GM18511 (cell line): ENCODE results near the gene MACROD2.

Source experiments
- ATAC-seq: cut with Tn5 transposase; IDR thresholded peaks from one replicate; pipeline ENCODE4 v1.9.1; 2021; ENCODE audit warnings: mild to moderate bottlenecking, moderate library complexity; ENCODE audit not compliant: unreplicated experiment

MACROD2 gene

DNA sequence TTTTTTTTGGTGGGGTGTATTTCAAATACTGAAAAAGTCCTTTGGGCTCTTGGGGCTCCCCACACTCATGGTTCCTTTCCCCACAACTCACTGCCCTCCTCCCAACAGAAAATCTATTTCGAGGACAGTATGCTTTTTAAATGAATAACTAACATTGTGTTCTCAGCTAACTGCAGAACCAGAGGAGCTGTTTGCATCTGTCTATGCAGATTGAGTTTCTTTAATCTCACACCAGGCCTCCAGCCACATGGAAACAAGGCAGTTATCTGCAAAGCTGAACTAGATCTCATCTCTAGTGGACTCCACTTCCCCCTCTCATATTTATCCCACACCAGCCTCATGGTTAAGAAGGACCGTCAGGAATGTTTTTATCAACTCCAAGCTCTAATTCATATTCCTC is 1622.8 kb downstream of the MACROD2 start:
- ATAC-seq = no peak

- no peak for ATAC-seq
Observed at GRCh38 chr20:15618912-15619311, 1623.6 kb downstream of the MACROD2 start.

GRCh38 chr20:15619341-15619740 is 1624.0 kb downstream of the MACROD2 start:
- no peak for ATAC-seq

GRCh38 chr20:15619816-15620215 is 1624.5 kb downstream of the MACROD2 start:
- ATAC-seq = no peak

DNA sequence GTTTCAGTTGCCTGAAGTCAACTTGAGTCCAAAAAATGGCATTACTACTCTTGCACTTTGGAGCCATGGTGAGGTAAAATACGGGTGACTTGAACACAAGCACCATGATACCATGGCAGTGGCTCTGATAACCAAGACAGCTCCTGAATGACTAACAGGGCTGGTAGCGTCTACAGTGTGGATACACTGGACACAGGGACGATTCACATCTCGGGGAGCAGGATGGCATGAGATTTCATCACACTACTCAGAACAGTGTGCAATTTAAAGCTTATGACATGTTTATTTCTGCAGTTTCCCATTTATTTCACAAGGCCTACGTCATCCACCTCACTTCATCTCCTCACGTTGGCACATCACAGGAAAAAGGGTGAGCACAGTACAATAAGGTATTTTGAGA is 1627.1 kb downstream of the MACROD2 start:
- no peak for ATAC-seq

DNA sequence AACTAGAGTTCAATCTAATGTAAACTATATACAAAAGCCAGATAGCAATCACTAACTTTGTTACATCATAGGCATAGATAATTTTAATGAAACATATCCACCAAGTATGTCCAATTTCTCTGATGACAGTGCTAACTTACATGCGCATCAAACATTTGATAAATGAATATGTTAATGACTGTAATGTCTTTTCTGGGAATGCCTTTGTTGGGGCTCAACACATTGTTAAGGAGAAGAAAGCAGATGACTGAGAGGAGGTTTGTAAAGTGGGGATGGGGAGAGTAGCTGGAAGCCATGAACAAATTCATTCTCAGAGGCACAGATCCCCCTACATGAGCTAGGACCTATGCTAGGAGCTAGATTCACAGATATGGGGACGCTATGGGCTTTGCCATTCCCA is 1627.9 kb downstream of the MACROD2 start:
- ATAC-seq = no peak

DNA sequence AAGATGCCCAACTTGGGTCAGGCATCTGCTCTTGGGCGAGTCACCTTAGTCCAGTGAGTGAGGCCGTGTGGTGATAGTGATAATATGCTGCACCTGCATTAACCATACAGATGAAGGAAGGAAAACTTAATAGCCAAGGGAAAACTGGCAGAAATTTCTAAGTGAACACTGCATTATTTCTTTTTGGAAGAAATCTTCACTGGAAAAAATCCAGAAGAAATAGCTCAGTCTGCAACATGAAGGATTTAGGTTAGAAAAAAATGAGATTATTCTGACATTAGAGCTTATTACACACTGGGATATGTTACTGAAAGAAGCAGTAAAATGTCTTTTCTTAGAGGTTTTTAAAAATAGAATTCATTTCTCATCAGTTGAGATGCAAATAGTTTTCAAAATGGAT is 1630.7 kb downstream of the MACROD2 start:
- no peak for ATAC-seq

DNA sequence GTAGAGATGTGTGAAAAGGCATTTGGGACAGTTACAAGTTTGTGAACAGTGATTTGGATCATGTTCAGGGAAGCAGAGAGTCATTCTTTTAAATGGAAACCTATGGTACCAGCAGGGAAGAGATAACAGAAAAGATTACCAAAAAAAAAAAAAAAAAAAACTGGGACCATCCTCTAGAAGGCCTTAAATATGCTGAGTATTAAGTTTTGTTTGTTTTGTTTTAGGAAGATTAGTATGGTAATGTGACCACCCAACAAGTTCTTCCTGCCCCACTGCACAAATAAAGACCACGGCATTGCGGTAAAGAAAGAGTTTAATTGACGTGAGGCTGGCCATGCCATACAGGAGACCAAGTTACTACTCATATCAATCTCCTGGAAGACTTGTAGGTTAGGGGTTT is 1631.8 kb downstream of the MACROD2 start:
- ATAC-seq = no peak

GRCh38 chr20:15627501-15627903 is 1632.2 kb downstream of the MACROD2 start:
- ATAC-seq = no peak

DNA sequence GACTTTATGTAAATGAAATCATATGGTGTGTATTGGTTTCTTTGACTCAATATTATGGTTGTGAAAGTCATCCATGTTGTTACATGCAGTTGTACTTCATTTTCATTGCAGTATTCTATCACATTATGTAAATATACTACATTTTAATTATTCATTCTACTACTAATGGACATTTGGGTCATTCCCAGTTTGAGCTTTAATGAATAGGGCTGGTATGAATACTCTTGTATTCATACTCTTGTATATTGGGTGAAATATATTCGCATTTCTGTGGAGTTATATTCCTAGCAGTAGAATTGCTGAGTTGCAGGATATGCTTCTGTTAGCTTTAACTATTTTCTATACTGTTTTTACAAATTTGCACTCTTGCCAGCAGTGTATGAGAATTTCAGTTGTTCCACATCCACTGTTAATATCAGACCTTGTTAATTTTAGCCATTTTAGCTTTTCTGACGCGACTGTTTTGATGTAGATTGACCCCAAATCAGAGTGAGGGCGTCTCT is 1633.6 kb downstream of the MACROD2 start:
- ATAC-seq = no peak

- ATAC-seq = no peak
Observed at GRCh38 chr20:15630360-15630759, 1635.0 kb downstream of the MACROD2 start.

DNA sequence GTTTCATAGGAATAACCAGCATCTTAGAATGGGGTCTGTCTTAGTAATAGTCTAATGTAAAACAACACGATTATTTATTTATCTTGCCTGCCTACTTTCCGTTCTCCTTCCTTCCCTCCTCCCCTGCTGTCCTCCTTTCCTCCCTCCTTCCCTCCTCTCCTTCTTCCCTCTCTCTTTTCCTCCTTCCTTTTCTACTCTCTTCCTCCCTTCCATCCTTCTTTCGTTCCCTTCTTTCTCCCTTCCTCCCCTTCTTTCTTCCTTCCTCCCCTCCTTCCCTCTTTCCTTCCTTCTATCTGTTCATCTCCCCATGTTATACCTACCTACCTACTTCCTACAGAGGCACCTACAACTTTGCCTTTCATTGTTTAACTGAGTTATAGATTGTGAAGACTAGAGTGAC is 1637.4 kb downstream of the MACROD2 start:
- ATAC-seq = no peak

GRCh38 chr20:15634102-15634501 is 1638.8 kb downstream of the MACROD2 start:
- no peak for ATAC-seq

DNA sequence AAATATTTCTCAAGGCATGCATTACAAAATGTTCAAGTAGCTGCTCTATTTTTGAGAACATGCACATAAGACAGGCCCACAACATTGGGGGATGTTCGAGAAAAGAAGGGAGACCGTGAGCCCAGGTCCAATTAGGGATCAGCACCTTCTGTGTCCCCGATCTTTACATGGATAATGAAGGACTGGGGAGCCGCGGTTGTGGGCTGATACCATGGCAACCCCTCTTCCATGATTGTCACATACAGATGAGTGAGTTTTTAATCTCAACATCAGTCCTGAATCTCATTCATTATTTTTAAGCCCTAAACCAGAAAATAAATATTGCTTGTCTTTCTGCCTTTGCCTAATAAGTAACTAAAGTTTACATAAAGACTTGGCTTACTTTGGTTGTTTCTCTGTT is 1642.2 kb downstream of the MACROD2 start:
- no peak for ATAC-seq

DNA sequence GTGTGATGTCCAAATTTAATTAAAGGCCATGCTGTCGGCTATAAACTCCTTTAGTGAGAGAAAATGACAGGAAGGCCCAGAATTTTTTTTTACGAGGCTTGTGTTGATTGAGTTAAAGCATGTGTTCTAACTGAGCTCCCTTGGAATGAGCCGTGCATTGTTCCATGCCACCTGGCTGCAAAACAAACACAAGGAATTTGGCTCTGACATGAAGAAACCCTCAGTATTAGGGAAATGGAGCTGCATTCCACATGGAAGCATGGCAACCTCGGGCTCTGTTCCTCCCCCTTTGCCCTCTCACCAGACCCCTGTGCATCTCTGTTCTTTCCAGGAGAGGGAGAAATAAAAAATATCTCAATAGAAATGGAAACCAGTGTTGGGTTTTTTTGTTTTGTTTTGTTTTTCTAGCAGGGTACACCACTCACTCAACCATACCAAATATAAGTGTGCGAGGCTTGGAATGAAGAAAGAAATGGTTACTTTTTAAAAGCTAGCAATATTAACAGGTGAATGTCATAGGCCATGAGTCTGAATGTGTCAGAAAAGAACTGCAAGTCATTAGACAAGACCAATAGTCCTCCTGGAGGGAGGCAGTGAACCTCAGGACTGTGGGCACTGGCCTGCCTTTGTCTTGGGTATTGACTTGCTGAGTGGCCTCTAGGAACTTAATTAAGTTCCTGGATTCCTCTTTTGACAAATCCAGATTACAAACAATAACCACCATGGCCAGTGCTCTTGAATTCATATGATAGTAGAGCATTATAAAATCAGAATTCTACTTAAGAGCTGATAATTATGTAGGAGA is 1642.8 kb downstream of the MACROD2 start:
- no peak for ATAC-seq

GRCh38 chr20:15638816-15639215 is 1643.5 kb downstream of the MACROD2 start:
- ATAC-seq = no peak

GRCh38 chr20:15639839-15640238 is 1644.5 kb downstream of the MACROD2 start:
- ATAC-seq = no peak

DNA sequence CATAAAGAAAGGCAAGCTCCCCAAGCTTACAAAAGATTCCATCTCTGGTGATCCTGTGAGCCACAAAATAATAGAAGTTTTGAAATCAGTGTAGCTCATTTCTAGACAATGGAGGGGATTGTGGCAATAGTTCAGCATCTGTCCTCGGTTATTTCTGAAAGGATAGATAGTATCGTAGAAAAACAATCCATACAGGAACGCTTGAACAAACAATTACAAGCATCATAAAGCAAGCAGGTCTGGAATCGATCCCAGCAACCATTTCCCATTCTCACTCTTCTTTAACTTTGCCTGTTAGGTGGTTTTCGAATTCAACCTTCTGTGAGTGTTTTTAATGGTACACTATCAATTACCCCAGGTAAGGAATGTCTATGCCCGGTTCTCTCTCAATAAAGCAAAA is 1646.8 kb downstream of the MACROD2 start:
- no peak for ATAC-seq

DNA sequence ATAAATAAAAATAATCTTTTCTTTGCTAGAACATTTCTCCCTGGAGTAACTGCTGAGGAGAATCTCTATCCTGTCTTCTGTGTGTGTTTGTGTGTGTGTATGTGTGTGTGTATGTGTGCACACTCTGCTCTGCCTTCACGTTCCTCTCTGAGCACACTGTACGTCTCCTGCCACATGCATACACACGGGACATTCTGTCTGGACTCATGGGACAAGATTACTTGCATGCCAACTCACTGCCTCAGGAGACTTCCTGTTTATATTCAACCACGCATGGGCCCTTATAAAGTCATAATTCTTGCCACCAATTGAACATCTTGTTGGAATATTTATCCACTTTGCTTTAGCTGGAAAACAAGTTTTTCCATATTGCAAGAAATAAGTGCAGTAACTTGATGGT is 1647.4 kb downstream of the MACROD2 start:
- no peak for ATAC-seq

GRCh38 chr20:15643713-15644112 is 1648.4 kb downstream of the MACROD2 start:
- ATAC-seq = no peak

- no peak for ATAC-seq
Observed at GRCh38 chr20:15645816-15646215, 1650.5 kb downstream of the MACROD2 start.

GRCh38 chr20:15653396-15654207 is 1658.3 kb downstream of the MACROD2 start:
- no peak for ATAC-seq
